ENCODE results near the gene BCAS3.
"Not testable (repeated sequence)": the region's sequence is repeated elsewhere in the genome, so short reads cannot be mapped to it uniquely, and the experiment has no call there.

- TF ChIP-seq CTCF (IDR thresholded peaks at IDR 0.05 in 8 of 11, conservative IDR thresholded peaks at IDR 0.05 in 3 of 11); POLR2A (IDR thresholded peaks at IDR 0.05): not testable (repeated sequence)
Measured at GRCh38 chr17:61441507-61441906, 763.9 kb downstream of the BCAS3 start.

Data from spleen (tissue), 7 donors.